Neural crest cell (in vitro differentiated cells): ENCODE results near the gene CCDC18. TPM values are rescaled to one million over a fixed set of nuclear protein-coding genes. Genes with fewer than 3 reads are reported as not detected.
"Not testable (repeated sequence)": the region's sequence is repeated elsewhere in the genome, so short reads cannot be mapped to it uniquely, and the experiment has no call there.

ENCODE experiments used
- DNase-seq: peaks from one replicate; pipeline ENCODE4 v3.0.0; 2021; ENCODE audit warnings: low read depth, mixed read lengths, low spot score
- H3K27ac Mint-ChIP-seq: one replicate; pipeline ENCODE4 v1.8.0; 2021; ENCODE audit warnings: mild to moderate bottlenecking, mixed read lengths; ENCODE audit not compliant: unreplicated experiment
- H3K27me3 Mint-ChIP-seq: 2 replicates; pipeline ENCODE4 v1.8.0; 2021; ENCODE audit warnings: low read depth, mild to moderate bottlenecking, mixed read lengths
- H3K36me3 Mint-ChIP-seq: 2 replicates; pipeline ENCODE4 v1.8.0; 2021; ENCODE audit warnings: low read depth, mild to moderate bottlenecking, mixed read lengths
- H3K4me1 Mint-ChIP-seq: 2 replicates; pipeline ENCODE4 v1.8.0; 2021; ENCODE audit warnings: mixed read lengths
- H3K4me3 Mint-ChIP-seq: one replicate; pipeline ENCODE4 v1.8.0; 2021; ENCODE audit warnings: mild to moderate bottlenecking, mixed read lengths
- H3K9me3 Mint-ChIP-seq: 2 replicates; pipeline ENCODE4 v1.8.0; 2021; ENCODE audit warnings: mixed read lengths
- total RNA-seq: library from RNA; stranded (reverse); gene quantifications from 2 replicates; pipeline ENCODE4 v1.2.1, GENCODE V29; 2021
- TF ChIP-seq, protein P1 (sequence below): fragments of 200-600 bp; sonication (generic); conservative IDR thresholded peaks from 2 replicates; pipeline ENCODE4 v1.5.0; 2021; ENCODE audit warnings: antibody characterized with exemption, mild to moderate bottlenecking

The CCDC18 gene
- total RNA-seq, 1 donor from 2014 or later: 21.0 TPM

- no peak for DNase-seq
- no peaks in the 10 kb centered on the region for H3K9me3 Mint-ChIP-seq
- peaks cover 7% of the 10 kb centered on the region for H3K36me3 Mint-ChIP-seq
- H3K4me3 Mint-ChIP-seq: no peak overlapping the region
- no peaks in the 10 kb centered on the region for H3K27me3 Mint-ChIP-seq
- H3K4me1 Mint-ChIP-seq: no peaks in the 10 kb centered on the region
- H3K27ac Mint-ChIP-seq: no peak overlapping the region
- TF ChIP-seq, protein P1, sequence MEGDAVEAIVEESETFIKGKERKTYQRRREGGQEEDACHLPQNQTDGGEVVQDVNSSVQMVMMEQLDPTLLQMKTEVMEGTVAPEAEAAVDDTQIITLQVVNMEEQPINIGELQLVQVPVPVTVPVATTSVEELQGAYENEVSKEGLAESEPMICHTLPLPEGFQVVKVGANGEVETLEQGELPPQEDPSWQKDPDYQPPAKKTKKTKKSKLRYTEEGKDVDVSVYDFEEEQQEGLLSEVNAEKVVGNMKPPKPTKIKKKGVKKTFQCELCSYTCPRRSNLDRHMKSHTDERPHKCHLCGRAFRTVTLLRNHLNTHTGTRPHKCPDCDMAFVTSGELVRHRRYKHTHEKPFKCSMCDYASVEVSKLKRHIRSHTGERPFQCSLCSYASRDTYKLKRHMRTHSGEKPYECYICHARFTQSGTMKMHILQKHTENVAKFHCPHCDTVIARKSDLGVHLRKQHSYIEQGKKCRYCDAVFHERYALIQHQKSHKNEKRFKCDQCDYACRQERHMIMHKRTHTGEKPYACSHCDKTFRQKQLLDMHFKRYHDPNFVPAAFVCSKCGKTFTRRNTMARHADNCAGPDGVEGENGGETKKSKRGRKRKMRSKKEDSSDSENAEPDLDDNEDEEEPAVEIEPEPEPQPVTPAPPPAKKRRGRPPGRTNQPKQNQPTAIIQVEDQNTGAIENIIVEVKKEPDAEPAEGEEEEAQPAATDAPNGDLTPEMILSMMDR: no peak
Observed at GRCh38 chr1:93150729-93151128, 29.8 kb upstream of the CCDC18 start.

DNA sequence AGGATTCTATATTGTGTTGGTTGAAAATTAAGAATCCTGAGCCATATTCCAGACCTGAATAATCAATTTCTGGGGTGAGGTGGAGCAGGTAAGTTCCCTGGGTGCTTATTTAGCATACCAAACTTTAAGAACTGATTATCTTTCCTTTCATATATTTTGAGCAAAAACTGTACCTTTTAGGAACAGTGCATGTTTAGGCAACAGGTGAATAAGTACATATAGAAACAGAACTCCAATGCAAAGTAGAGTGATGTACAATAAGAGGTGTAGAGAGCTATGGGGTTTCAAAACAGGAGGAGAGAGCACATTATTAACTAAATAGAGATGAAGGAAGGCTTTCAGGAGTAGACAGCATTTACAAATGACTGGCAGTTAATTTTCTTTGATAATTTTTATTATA lies 29.1 kb upstream of the CCDC18 start:
- no peaks in the 10 kb centered on the region for H3K4me1 Mint-ChIP-seq
- H3K36me3 Mint-ChIP-seq: peaks cover 10% of the 10 kb centered on the region
- no peak overlapping the region for H3K4me3 Mint-ChIP-seq
- no peak overlapping the region for H3K27ac Mint-ChIP-seq
- DNase-seq: no peak
- no peaks in the 10 kb centered on the region for H3K27me3 Mint-ChIP-seq
- TF ChIP-seq, protein P1: no peak
- no peaks in the 10 kb centered on the region for H3K9me3 Mint-ChIP-seq

DNA sequence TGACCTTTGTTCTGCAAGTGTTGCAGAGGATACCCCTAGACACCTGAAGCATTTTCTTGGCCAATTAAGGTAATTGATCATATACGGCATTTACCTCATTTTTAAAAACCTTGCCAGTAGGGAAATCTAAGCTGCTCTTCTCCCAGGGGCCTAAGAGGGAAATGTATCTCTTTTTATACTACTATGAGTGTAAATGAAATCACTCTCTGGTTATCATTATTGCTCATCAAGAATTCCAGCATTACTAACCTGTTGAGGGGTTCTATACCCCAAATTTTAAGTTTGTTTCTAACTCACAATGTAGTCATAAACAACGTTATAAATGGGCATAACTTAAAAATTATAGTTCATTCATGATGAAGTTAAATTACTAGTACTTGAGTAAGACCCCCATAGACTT lies 27.7 kb upstream of the CCDC18 start:
- peaks cover 7% of the 10 kb centered on the region for H3K36me3 Mint-ChIP-seq
- H3K4me3 Mint-ChIP-seq: no peak overlapping the region
- H3K9me3 Mint-ChIP-seq: no peaks in the 10 kb centered on the region
- no peak for DNase-seq
- TF ChIP-seq, protein P1: no peak
- H3K27me3 Mint-ChIP-seq: no peaks in the 10 kb centered on the region
- peak overlapping the region; percentile 54 for H3K27ac Mint-ChIP-seq
- H3K4me1 Mint-ChIP-seq: no peaks in the 10 kb centered on the region

- Mint-ChIP-seq H3K4me1 (no peaks in the 10 kb centered on the region), H3K27ac (no peak overlapping the region), H3K36me3 (peaks cover 6% of the 10 kb centered on the region), H3K27me3 (no peaks in the 10 kb centered on the region), H3K4me3 (no peak overlapping the region), H3K9me3 (no peaks in the 10 kb centered on the region)
- TF ChIP-seq, protein P1: no peak
- no peak for DNase-seq
Observed at GRCh38 chr1:93154898-93155297, 25.6 kb upstream of the CCDC18 start.

- TF ChIP-seq, protein P1: no peak
- no peaks in the 10 kb centered on the region for H3K9me3 Mint-ChIP-seq
- no peaks in the 10 kb centered on the region for H3K4me1 Mint-ChIP-seq
- H3K4me3 Mint-ChIP-seq: no peak overlapping the region
- peaks cover 6% of the 10 kb centered on the region for H3K36me3 Mint-ChIP-seq
- DNase-seq: no peak
- H3K27me3 Mint-ChIP-seq: no peaks in the 10 kb centered on the region
- no peak overlapping the region for H3K27ac Mint-ChIP-seq
Observed at GRCh38 chr1:93155335-93155734, 25.2 kb upstream of the CCDC18 start.

GRCh38 chr1:93159337-93159736 lies 21.2 kb upstream of the CCDC18 start:
- H3K4me1 Mint-ChIP-seq: no peaks in the 10 kb centered on the region
- DNase-seq: no peak
- peaks cover 11% of the 10 kb centered on the region for H3K36me3 Mint-ChIP-seq
- no peak overlapping the region for H3K4me3 Mint-ChIP-seq
- TF ChIP-seq, protein P1: no peak
- H3K27ac Mint-ChIP-seq: no peak overlapping the region
- H3K27me3 Mint-ChIP-seq: no peaks in the 10 kb centered on the region
- H3K9me3 Mint-ChIP-seq: no peaks in the 10 kb centered on the region

GRCh38 chr1:93163314-93163713 lies 17.2 kb upstream of the CCDC18 start:
- not testable (repeated sequence) for H3K27me3 Mint-ChIP-seq, DNase-seq, H3K4me1 Mint-ChIP-seq, H3K4me3 Mint-ChIP-seq, H3K27ac Mint-ChIP-seq, H3K9me3 Mint-ChIP-seq
- peaks cover 31% of the 10 kb centered on the region for H3K36me3 Mint-ChIP-seq
